Measurements from ENCODE around the gene TUBA4B.

TUBA4B gene
- total RNA-seq: 0 reads per million in 4 experiments

GRCh38 chr2:219252900-219253752 is at the start of gene TUBA4B:
TSS of gene TUBA4B (plus strand) at chr2:219253243. CDS start at chr2:219253408, 165 bp downstream.
- peak; percentile 34 for DNase-seq

- DNase-seq: no peak
These were observed 48.4 kb upstream of the TUBA4B start for GRCh38 chr2:219204425-219205164.

GRCh38 chr2:219205165-219205538 is 47.9 kb upstream of the TUBA4B start:
- DNase-seq: no peak

GRCh38 chr2:219205981-219206327 is 47.1 kb upstream of the TUBA4B start:
- no peak for DNase-seq

GRCh38 chr2:219206328-219207133 is 46.5 kb upstream of the TUBA4B start, which contains the start of gene ZFAND2B:
TSS of gene ZFAND2B (plus strand) at chr2:219206782. CDS start at chr2:219206988, 206 bp downstream.
- DNase-seq: peak; percentile 92

- no peak for DNase-seq
These were observed 45.7 kb upstream of the TUBA4B start for GRCh38 chr2:219207134-219207883.

- no peak for DNase-seq
These were observed 44.9 kb upstream of the TUBA4B start for GRCh38 chr2:219207884-219208740.

GRCh38 chr2:219209236-219210195 is 43.5 kb upstream of the TUBA4B start:
- DNase-seq: no peak

- DNase-seq: no peak
These were observed 42.7 kb upstream of the TUBA4B start for GRCh38 chr2:219210196-219210885.

- DNase-seq: no peak
These were observed 42.1 kb upstream of the TUBA4B start for GRCh38 chr2:219210886-219211362.

- no peak for DNase-seq
These were observed 40.0 kb upstream of the TUBA4B start for GRCh38 chr2:219213026-219213415.

- no peak for DNase-seq
These were observed 39.5 kb upstream of the TUBA4B start for GRCh38 chr2:219213486-219214071.

- DNase-seq: no peak
These were observed 38.9 kb upstream of the TUBA4B start for GRCh38 chr2:219214141-219214540.

- DNase-seq: no peak
These were observed 38.3 kb upstream of the TUBA4B start for GRCh38 chr2:219214786-219215185.

- DNase-seq: no peak
These were observed 37.0 kb upstream of the TUBA4B start for GRCh38 chr2:219215871-219216534.

GRCh38 chr2:219216535-219216915 is 36.5 kb upstream of the TUBA4B start:
- no peak for DNase-seq

- DNase-seq: peak; percentile 45
These were observed 34.8 kb upstream of the TUBA4B start for GRCh38 chr2:219218217-219218731.
